Anterior cingulate cortex (tissue), 58 donors: Measurements from ENCODE around the gene LITAF.
"Not testable (repeated sequence)": the region's sequence is repeated elsewhere in the genome, so short reads cannot be mapped to it uniquely, and the experiment has no call there.

Experiments
- DNase-seq, 58 donors: peaks; one replicate each; lab custom pipeline; 2025; lab: John Stamatoyannopoulos, UW

The LITAF gene

GRCh38 chr16:11581678-11582077 is 5.0 kb downstream of the LITAF start:
- DNase-seq: no peak

GRCh38 chr16:11580451-11581086 is 6.2 kb downstream of the LITAF start:
- DNase-seq: no peak

- not testable (repeated sequence) for DNase-seq
Observed at GRCh38 chr16:11577290-11577660, 9.4 kb downstream of the LITAF start.

- peak in 2 of 58 donors; percentile 8 to 28 for DNase-seq
Observed at GRCh38 chr16:11576427-11577289, 10.1 kb downstream of the LITAF start.

- DNase-seq: no peak
Observed at GRCh38 chr16:11575223-11575589, 11.5 kb downstream of the LITAF start.

DNA sequence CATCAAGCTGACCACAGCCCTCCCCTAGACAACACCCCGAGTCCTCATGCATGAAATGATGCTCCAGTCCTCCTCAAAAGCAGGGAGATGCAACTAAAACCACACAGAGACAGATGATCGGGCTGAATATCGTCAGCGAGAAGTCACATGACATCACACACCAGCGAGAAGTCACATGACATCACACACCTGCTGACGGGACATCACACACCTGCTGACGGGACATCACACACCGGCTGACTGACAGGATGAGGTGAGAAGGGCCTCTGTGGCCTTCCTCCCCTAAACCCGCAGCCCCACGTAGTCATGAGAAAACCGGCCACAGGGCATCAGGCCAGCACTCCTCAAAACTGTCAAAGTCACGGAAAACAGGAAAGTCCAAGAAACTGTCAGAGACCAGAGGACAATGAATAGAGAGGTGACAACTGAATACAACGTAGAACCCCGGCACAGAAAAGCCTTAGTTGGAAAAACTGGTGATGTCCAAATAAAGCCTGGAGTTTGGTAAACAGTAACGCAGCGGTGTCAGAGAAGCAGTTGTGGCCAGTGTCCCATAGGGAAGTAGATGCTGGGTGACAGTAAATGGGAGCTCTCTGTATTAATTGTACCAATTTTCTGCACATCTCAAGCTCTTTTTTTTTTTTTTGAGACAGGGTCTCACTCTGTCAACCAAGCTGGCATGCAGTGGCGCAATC is 14.3 kb downstream of the LITAF start:
- peak in 2 of 58 donors; percentile 20 to 31 for DNase-seq

DNA sequence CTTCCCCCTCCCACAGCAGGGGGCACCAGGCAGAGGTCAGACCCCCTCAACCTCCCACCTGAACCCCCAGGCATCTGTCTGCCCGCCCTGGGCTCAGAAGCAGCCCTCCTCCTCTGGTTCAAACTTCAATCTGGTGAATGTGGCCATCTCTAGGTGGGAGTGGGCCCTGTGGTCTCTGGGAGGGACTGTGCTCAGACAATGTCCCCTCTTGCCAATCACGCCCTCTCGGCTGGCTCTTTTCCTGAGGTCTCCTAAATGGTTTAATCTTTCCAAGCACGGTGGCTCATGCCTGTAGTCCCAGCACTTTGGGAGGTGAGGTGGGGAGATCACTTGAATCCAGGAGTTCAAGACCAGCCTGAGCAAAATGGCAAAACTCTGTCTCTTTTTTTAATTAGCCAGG is 15.2 kb downstream of the LITAF start:
- no peak for DNase-seq

- DNase-seq: no peak
Observed at GRCh38 chr16:11570806-11571205, 15.9 kb downstream of the LITAF start.

GRCh38 chr16:11570258-11570657 is 16.5 kb downstream of the LITAF start:
- no peak for DNase-seq

GRCh38 chr16:11566398-11566797 is 20.3 kb downstream of the LITAF start:
- DNase-seq: no peak

DNA sequence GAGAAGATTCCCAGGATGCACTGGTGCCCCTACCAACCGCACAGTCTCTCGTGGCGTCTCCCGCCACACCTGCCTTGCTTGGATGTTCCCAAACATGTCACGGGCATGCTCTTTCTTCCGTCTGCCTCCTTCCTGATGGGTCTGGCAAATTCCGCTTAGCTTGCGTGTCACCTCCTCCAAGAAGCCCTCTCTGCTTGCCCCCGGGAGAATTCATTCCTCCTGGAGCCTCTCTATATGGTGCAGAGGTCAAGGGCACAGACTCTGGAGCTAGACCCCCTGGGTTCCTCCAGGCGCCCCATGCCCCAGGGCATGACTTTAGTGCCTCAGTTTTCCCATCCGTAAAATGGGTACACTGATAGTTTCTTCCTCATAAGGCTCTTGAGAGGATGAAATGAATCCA is 21.1 kb downstream of the LITAF start:
- DNase-seq: no peak

DNA sequence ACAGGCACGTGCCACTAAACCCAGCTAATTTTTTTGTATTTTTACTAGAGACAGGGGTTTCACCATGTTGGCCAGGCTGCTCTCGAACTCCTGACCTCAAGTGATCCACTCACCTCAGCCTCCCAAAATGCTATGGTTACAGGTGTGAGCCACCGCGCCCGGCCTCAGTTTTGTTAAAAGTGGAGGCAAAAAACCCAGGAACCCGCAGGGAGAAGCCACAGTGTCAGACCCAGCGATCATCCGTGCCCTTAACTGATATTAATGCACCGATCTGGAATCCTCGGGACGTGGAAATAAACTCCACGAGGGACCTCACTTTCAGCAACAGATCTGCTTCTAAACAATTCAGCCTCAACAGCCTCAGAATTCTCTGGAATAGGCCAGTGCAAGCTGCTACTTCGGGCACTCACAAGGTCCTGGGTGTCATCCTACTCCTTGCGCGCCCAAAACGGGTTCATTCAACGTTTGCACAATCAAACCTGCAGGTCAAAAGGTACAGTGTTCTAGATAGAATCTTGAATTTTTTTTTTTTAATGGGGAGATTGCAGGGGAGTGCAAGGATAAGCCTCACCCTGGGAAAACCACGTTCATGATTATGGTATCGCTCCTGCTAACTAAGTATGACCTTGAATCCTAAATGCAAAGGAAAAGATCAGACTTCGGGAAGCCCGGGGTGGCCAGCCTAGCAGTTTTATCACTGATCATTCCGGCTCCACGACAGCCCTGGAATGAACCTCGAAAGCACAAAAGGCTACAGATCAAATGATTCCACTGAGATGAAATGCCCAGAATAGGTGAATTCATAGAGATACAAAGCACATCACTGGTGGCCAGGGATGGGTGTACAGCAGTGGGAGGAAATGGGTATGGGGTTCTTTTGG is 22.4 kb downstream of the LITAF start:
- DNase-seq: peak in 1 of 58 donors; percentile 6

DNA sequence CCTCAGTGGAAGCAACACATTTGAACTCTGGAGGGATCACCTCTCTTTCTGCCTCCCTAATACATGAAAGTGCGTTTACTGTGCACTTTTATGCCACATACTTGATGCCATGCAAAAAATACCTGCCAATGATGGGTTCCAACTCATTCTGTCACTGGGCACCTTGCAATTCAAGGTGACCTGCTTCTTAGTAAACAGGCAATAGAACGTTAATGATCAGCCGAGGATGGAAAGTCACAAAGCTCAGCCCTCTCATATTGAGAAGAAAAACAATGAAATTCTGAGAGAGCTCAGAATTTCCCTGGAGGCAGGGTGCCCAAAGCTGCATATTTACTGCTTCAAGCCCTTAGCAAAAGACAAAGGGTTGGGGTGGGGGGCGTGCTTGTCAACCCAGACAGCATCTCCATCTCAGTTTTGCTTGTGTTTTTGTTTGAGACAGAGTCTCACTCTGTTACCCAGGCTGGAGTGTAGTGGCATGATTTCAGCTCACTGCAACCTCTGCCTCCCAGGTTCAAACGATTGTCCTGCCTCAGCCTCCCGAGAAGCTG is 23.2 kb downstream of the LITAF start:
- no peak for DNase-seq

- DNase-seq: no peak
Observed at GRCh38 chr16:11562941-11563340, 23.8 kb downstream of the LITAF start.

DNA sequence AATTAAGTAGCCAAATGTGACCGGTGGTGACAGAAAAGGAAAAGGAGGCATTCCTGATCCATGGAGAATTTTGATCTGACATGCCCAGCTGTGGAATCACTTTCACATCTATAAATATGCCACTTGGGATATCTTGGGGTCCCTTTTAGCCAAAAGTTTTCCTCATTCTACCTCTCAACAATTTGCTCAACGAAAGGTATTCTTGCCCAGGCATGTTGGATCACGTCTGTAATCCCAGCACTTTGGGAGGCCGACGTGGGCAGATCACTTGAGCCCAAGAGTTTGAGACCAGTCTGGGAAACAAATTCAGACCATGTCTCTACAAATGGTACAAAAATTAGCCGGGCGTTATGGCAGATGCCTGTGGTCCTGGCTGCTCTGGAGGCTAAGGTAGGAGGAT is 24.3 kb downstream of the LITAF start:
- DNase-seq: no peak

DNA sequence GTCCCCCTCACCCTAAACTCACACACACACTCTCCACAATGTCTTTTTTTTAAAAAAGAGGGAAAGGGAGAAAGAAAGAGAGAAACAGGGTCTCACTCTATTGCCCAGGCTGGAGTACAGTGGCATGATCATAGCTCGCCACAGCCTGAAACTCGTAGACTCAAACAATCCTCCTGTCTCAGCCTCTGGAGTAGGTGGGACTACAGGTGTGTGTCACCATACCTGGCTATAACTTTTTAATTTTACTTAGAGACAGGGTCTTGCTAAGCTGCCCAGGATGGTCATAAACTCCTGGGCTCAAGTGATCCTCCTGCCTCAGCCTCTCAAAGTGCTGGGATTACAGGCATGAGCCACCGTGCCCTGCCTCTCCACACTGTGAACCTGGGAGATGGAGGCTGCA is 24.9 kb downstream of the LITAF start:
- no peak for DNase-seq

DNA sequence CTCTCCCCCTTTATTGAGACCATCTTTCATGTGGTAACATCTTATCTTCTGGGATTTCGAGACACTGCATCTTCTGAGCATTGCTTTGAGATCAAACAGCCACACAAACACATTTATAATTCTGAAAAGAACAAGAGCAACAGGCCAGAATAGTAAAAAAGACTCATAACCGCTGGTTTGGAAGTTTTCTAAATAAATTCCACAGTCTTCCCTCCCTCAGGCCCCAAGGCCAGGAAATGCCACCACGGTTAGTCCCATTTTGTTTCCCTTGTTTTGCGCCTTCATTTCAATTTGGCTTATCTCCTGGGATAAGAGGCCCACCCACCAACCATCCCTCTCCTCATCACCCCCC is 25.3 kb downstream of the LITAF start:
- no peak for DNase-seq

- no peak for DNase-seq
Observed at GRCh38 chr16:11560701-11561453, 25.8 kb downstream of the LITAF start.

GRCh38 chr16:11558308-11558823 is 28.4 kb downstream of the LITAF start:
- DNase-seq: not testable (repeated sequence)
